ENCODE data around the gene APBA2. TPM values are rescaled to one million over a fixed set of nuclear protein-coding genes. Genes with fewer than 3 reads are reported as not detected.
A peak's percentile ranks its signal among the peaks of the same experiment; 100 is the strongest.
"Not testable (repeated sequence)": the region's sequence is repeated elsewhere in the genome, so short reads cannot be mapped to it uniquely, and the experiment has no call there.

APBA2 gene
- polyA plus RNA-seq, 1 donor (not counting 4 experiments of a cell fraction or from before 2014, with no cell fraction given), result 5.5 TPM

GRCh38 chr15:29101491-29101890, 215.7 kb downstream of the APBA2 start:
- no peak overlapping the region for H2AFZ ChIP-seq (ENCODE audit: control insufficient read depth, low read length)
- no peak overlapping the region for H3K4me3 ChIP-seq (ENCODE audit: control insufficient read depth in 2 of 3, extremely low read depth in 1 of 3, insufficient read depth in 2 of 3, low read depth in 1 of 3, low read length in 3 of 3)
- no peaks in the 10 kb centered on the region for H3K4me1 ChIP-seq (ENCODE audit: control insufficient read depth, extremely low read depth, insufficient read depth, low read length)
- H3K36me3 ChIP-seq (ENCODE audit: control insufficient read depth in 2 of 2, extremely low read depth in 1 of 2, insufficient read depth in 2 of 2, low read length in 2 of 2), result no peaks in the 10 kb centered on the region
- H3K27ac ChIP-seq (ENCODE audit: control insufficient read depth, insufficient read depth, low read length), result no peak overlapping the region
- no peak overlapping the region for H3K4me2 ChIP-seq (ENCODE audit: control insufficient read depth, extremely low read depth, insufficient read depth, low read depth, low read length)
- FAIRE-seq (no peak), DNase-seq (ENCODE audit: low read depth, low spot score) (no peak)
- H3K9ac ChIP-seq (ENCODE audit: control insufficient read depth, extremely low read depth, insufficient read depth, low read length), result no peak overlapping the region
- H3K27me3 ChIP-seq (ENCODE audit: control insufficient read depth, extremely low read depth, insufficient read depth, low read length), result no peaks in the 10 kb centered on the region
- H3K9me3 ChIP-seq (ENCODE audit: control insufficient read depth, low read depth, low read length), result no peaks in the 10 kb centered on the region
- no peaks in the 10 kb centered on the region for H3K79me2 ChIP-seq (ENCODE audit: control insufficient read depth, insufficient read depth, low read length)
- dilution Hi-C loops (cut with MboI; ENCODE audit: extremely low pct_ligation_motif_present, low sequenced_read_pairs), result no loop called here
- H3K9me1 ChIP-seq (ENCODE audit: control insufficient read depth, extremely low read depth, insufficient read depth, low read length), result no peaks in the 10 kb centered on the region
- TF ChIP-seq EZH2 (IDR thresholded peaks at IDR 0.05; ENCODE audit: low read length), result no peak
- TF ChIP-seq, protein P1, sequence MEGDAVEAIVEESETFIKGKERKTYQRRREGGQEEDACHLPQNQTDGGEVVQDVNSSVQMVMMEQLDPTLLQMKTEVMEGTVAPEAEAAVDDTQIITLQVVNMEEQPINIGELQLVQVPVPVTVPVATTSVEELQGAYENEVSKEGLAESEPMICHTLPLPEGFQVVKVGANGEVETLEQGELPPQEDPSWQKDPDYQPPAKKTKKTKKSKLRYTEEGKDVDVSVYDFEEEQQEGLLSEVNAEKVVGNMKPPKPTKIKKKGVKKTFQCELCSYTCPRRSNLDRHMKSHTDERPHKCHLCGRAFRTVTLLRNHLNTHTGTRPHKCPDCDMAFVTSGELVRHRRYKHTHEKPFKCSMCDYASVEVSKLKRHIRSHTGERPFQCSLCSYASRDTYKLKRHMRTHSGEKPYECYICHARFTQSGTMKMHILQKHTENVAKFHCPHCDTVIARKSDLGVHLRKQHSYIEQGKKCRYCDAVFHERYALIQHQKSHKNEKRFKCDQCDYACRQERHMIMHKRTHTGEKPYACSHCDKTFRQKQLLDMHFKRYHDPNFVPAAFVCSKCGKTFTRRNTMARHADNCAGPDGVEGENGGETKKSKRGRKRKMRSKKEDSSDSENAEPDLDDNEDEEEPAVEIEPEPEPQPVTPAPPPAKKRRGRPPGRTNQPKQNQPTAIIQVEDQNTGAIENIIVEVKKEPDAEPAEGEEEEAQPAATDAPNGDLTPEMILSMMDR (optimal IDR thresholded peaks at IDR 0.05 in 1 of 3, IDR thresholded peaks at IDR 0.05 in 1 of 3, conservative IDR thresholded peaks at IDR 0.05 in 1 of 3; ENCODE audit: extremely low read depth in 1 of 3, insufficient read depth in 2 of 3, low read length in 3 of 3), result no peak
- H4K20me1 ChIP-seq (ENCODE audit: control insufficient read depth, extremely low read depth, insufficient read depth, low read length), result no peaks in the 10 kb centered on the region

- H3K9ac ChIP-seq (ENCODE audit: control insufficient read depth, extremely low read depth, insufficient read depth, low read length); H3K4me2 ChIP-seq (ENCODE audit: control insufficient read depth, extremely low read depth, insufficient read depth, low read depth, low read length); H3K36me3 ChIP-seq (ENCODE audit: control insufficient read depth in 2 of 2, extremely low read depth in 1 of 2, insufficient read depth in 2 of 2, low read length in 2 of 2); DNase-seq (ENCODE audit: low read depth, low spot score); H3K9me3 ChIP-seq (ENCODE audit: control insufficient read depth, low read depth, low read length); FAIRE-seq; H3K27me3 ChIP-seq (ENCODE audit: control insufficient read depth, extremely low read depth, insufficient read depth, low read length); H3K4me3 ChIP-seq (ENCODE audit: control insufficient read depth in 2 of 3, extremely low read depth in 1 of 3, insufficient read depth in 2 of 3, low read depth in 1 of 3, low read length in 3 of 3); H3K79me2 ChIP-seq (ENCODE audit: control insufficient read depth, insufficient read depth, low read length); H3K27ac ChIP-seq (ENCODE audit: control insufficient read depth, insufficient read depth, low read length); H3K4me1 ChIP-seq (ENCODE audit: control insufficient read depth, extremely low read depth, insufficient read depth, low read length); H3K9me1 ChIP-seq (ENCODE audit: control insufficient read depth, extremely low read depth, insufficient read depth, low read length); dilution Hi-C loops (cut with MboI; ENCODE audit: extremely low pct_ligation_motif_present, low sequenced_read_pairs); H2AFZ ChIP-seq (ENCODE audit: control insufficient read depth, low read length); H4K20me1 ChIP-seq (ENCODE audit: control insufficient read depth, extremely low read depth, insufficient read depth, low read length): not testable (repeated sequence)
- TF ChIP-seq, protein P1 (optimal IDR thresholded peaks at IDR 0.05 in 1 of 3, IDR thresholded peaks at IDR 0.05 in 1 of 3, conservative IDR thresholded peaks at IDR 0.05 in 1 of 3; ENCODE audit: extremely low read depth in 1 of 3, insufficient read depth in 2 of 3, low read length in 3 of 3), result peak; percentile 65 to 83 (median 76)
Observed at GRCh38 chr15:29102173-29102794, 216.5 kb downstream of the APBA2 start.
